Neural cell (in vitro differentiated cells): ENCODE measurements around the gene MEGF11.

Source experiments
- EP300 ChIP-seq: fragments of 450-650 bp; conservative IDR thresholded peaks from 2 replicates; pipeline ENCODE4 v1.6.1; 2014; ENCODE audit warnings: antibody characterized with exemption, mild to moderate bottlenecking, moderate library complexity; ENCODE audit not compliant: poor library complexity, severe bottlenecking
- EZH2 ChIP-seq: fragments of 200-600, 300-800 bp; shearing (Covaris generic), sonication (generic); IDR thresholded peaks from 2 replicates; pipeline ENCODE4 v1.6.1; 2014; ENCODE audit warnings: antibody characterized with exemption, low read length, borderline replicate concordance, mild to moderate bottlenecking; ENCODE audit not compliant: insufficient read depth, poor library complexity, severe bottlenecking
- POLR2AphosphoS5 ChIP-seq: IDR thresholded peaks from 2 replicates; pipeline ENCODE4 v1.6.1; 2012
- TF ChIP-seq, protein P1 (sequence below): fragments of 450-650 bp; IDR thresholded peaks from 2 replicates; pipeline ENCODE4 v1.5.1; 2014; ENCODE audit warnings: antibody characterized with exemption, mild to moderate bottlenecking, moderate library complexity; ENCODE audit not compliant: poor library complexity, severe bottlenecking

DNA sequence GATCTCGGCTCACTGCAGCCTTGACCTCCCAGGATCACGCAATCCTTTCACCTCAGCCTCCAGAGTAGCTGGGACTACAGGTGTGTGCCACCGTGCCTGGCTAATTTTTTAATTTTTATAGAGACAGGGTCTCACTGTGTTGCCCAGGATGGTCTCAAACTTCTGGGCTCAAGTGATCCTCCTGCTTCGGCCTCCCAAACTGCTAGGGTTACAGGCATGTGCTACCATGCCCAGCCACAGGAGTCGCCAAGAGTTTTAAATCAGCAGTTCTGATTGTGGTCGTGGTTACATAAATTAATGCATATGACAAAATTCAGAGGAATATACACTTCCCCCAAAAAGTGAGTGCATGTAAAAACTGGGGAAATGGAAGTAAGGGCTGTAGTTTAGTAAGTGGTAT is 32.9 kb downstream of the MEGF11 start:
- TF ChIP-seq POLR2AphosphoS5: no peak
- TF ChIP-seq, protein P1, sequence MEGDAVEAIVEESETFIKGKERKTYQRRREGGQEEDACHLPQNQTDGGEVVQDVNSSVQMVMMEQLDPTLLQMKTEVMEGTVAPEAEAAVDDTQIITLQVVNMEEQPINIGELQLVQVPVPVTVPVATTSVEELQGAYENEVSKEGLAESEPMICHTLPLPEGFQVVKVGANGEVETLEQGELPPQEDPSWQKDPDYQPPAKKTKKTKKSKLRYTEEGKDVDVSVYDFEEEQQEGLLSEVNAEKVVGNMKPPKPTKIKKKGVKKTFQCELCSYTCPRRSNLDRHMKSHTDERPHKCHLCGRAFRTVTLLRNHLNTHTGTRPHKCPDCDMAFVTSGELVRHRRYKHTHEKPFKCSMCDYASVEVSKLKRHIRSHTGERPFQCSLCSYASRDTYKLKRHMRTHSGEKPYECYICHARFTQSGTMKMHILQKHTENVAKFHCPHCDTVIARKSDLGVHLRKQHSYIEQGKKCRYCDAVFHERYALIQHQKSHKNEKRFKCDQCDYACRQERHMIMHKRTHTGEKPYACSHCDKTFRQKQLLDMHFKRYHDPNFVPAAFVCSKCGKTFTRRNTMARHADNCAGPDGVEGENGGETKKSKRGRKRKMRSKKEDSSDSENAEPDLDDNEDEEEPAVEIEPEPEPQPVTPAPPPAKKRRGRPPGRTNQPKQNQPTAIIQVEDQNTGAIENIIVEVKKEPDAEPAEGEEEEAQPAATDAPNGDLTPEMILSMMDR: no peak
- TF ChIP-seq EZH2: no peak
- no peak for TF ChIP-seq EP300
